NCI-H128 (cell line): Measurements from ENCODE around the gene RIPOR2.

Experiments
- DNase-seq: peaks from one replicate; lab custom pipeline; 2025; ENCODE audit not compliant: unreplicated experiment; lab: John Stamatoyannopoulos, UW

Gene RIPOR2

DNA sequence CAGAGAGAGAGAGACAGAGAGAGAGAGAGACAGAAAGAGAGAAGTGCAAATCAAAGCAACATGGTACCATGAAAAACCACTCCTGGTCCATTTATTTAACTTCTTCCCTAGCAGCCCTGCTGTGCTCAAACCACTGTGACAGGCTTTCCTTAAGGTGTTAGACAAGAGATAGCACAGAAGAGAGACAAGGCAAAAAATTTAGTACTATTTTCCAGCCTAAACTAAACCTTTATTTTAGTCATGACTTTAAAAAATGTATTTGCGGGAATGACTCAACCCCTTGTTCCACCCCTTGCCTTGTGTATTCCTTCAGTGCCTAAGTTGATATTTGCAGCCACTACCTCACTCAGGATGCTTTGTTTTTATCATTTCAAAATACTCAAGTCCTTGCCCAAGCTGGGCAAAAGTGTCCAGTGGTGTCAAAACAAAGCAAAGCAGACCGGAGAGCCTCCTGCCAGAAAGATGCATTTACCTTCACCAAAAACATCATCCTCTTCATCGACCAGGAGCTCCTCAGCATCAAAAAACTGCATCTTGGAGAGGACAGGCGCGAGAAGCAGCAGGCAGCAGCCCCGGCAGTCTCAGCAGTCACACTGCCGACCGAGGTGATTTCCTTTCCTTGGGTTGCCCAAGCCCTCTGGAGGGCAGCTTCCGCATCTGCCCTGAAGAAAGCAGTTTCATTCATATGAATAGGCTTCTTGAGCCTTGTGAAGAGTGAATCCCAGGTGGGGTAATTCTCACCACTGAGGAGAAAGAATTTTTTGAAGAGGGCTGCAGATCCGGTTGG lies at the start of gene RIPOR2:
RIPOR2 (minus strand) TSS at position 595 of the 787 bp plus-strand sequence; CDS start at position 533, 62 bp downstream.
- DNase-seq, result no peak

DNA sequence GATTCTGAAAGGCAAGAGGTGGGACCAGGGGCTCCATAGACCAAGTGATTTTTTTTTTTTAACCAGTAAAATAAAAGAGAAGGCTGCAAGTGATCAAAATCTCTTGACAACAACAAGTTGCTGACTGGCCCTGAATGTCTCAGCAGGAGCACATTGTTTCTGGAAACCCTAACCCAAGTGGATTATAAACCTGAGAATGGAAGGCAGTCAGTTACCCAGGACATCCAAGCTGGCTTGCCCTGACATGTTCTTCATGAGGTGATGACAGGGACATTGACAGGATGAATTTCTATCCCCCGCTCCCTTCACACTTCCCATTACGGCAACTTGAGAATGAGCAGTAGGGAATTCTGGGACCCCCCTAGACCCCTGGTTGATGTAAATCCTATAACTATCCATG lies 49.6 kb upstream of the RIPOR2 start:
- peak; percentile 32 for DNase-seq

DNA sequence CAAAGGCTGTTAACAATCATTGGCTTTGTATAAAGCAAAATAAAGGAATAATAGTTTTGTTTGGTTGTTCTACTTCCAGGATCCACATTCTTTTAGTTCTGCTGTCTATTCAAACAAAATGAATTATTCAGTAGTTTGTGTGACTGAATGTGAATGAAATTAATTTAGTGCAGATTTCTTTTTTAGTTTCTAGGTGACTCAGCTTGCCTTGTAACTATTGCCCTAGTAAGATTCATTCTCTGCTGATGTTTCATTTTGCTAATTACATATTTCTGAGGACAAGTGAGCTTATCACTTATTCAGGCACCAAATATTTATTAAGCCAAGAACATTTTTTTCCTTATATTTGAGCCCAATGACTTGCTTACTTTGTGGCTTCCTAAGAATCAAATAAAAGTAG lies 46.5 kb upstream of the RIPOR2 start:
- no peak for DNase-seq

- DNase-seq, result no peak
Measured at GRCh38 chr6:24981386-24981760, 45.6 kb upstream of the RIPOR2 start.

- peak; percentile 9 for DNase-seq
Measured at GRCh38 chr6:24980507-24981385, 45.0 kb upstream of the RIPOR2 start.

GRCh38 chr6:24979176-24979575 lies 43.4 kb upstream of the RIPOR2 start:
- no peak for DNase-seq

GRCh38 chr6:24974182-24975171 lies 38.7 kb upstream of the RIPOR2 start:
- no peak for DNase-seq

- no peak for DNase-seq
Measured at GRCh38 chr6:24972311-24972958, 36.7 kb upstream of the RIPOR2 start.

- DNase-seq, result no peak
Measured at GRCh38 chr6:24971067-24971466, 35.3 kb upstream of the RIPOR2 start.

DNA sequence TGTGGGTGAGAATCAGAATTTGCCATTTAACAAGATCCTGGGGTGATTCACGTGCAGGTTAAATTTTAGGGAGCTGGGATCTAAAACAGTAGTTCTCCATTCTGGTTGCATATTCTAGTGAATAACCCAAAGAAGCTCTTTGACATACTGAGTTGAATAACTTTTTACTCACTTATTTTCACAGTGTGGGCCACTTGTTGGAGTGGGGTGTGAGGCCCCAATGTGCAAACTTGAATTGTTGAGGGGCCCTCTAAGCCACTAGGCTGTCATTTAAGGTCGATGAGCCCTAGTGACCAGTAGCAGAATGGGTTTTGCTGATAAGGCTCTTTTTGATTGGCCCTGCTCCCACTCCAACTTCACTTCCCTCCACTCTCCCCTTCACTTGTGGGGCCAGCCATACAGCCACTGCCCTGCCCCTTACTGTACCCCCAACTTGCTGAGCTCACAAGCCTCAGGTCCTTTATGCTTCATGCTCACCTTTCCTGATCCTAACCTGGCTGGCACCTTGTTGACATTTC lies 33.6 kb upstream of the RIPOR2 start:
- no peak for DNase-seq

DNA sequence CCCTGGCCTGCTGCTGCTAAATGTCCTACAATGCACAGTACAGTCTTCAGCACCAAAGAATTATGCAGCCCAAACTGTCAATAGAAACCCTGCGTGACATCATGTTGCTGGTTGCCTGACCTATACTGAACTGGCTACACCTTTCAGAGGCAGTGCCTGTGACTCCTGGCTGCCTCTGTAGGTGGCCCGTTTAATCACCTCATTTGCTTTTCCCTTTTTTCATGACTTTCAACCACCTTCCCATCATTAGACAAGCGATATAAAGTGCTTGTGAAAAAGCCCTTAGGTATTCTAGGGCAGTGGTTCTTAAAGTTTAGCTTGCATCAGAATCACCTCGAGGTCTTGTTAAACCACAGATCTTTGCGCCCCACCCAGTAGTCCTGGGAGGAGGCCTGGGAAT lies 33.0 kb upstream of the RIPOR2 start:
- no peak for DNase-seq

GRCh38 chr6:24967211-24967610 lies 31.5 kb upstream of the RIPOR2 start:
- DNase-seq, result no peak

DNA sequence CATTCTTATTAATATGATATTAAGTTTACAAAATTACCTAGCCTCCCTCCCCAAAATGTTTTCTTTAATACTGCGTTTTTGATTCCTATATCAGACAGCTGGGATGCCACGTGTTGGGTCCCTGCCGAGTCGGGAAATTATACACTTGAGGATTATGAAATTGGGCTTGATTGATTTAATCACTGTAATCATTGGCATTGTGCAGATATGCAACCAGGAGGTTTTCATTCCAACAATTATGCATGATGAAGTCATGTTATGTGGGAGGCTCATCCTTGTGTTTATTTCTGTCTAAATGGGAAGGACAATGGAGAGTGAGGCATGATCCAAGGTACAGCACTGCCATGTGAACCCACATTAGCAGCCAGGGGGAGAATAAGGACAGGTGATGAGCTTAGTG lies 30.6 kb upstream of the RIPOR2 start:
- no peak for DNase-seq

- no peak for DNase-seq
Measured at GRCh38 chr6:24963887-24964570, 28.3 kb upstream of the RIPOR2 start.

- no peak for DNase-seq
Measured at GRCh38 chr6:24963339-24963738, 27.6 kb upstream of the RIPOR2 start.

DNA sequence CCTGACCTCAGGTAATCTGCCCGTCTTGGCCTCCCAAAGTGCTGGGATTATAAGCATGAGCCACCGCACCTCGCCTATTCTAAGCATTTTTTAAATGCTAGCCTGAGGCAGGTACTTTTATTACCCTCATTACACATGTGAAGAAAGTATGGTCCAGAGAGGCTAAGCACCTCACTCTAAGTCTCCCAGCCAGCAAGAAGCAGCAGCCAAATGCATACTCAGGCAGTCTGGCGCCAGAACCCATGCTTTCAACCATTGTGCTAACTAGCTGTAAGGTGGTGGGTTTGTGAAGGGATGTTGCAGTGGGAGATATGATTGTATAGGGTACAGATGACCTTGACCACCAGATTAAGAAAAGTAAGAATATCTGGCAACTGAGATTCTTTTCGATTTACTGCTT lies 26.1 kb upstream of the RIPOR2 start:
- DNase-seq, result no peak

- no peak for DNase-seq
Measured at GRCh38 chr6:24960991-24961475, 25.3 kb upstream of the RIPOR2 start.

DNA sequence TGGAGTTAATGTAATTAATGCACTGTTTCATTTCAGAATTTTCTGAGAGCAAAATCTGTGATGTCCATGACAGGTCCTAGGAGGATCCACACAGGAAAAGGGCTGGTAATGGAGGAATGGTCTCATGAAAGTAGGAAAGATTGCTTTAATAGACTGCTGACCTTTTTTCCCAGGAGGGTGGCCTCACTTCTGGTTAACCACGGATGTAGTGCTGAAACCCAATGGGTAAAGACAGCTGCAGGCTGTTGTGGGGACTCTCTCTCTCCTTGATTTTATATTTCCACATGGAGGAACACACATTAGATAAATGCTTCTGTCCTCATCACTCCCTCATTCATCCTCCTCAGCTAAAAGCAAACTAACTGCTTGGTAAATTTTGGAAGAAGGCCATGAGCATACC lies 23.6 kb upstream of the RIPOR2 start:
- DNase-seq, result no peak

- no peak for DNase-seq
Measured at GRCh38 chr6:24957199-24957598, 21.4 kb upstream of the RIPOR2 start.

DNA sequence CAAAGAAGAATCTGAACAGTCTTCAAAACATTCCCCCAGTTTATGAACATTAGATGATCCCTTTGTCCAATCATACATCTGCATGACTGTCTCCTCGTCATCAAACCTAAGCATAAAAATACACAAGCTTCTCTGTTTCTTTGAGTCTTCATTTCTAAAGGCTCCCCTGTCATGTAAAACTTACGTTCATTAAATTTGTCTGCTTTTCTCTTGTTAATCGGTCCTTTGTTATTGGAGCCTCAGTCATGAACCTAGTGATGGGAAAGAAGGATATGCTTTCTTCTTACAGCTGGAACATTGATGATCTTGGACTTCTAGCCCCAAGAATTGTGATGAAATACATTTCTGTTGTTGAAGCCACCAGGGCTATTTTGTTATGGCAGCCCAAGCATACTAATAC lies 18.0 kb upstream of the RIPOR2 start:
- DNase-seq, result no peak
